Spleen (tissue), 7 donors: ENCODE data around the gene BTG2.

Experiments
- CTCF ChIP-seq, 11 experiments: fragments of 200-600 bp in 7 of 11; fragments of 450-650 bp in 4 of 11; sonication (generic) in 4 of 11; IDR thresholded peaks in 8 of 11; conservative IDR thresholded peaks in 3 of 11; 1 replicate in 7 of 11; 2 replicates in 4 of 11; pipeline versions ENCODE4 v1.4.0 to v1.8.0; 2016 to 2021; ENCODE audit warnings: antibody characterized with exemption in 11 of 11, inconsistent platforms in 4 of 11, mild to moderate bottlenecking in 1 of 11
- POLR2A ChIP-seq, 3 donors: fragments of 450-650 bp; IDR thresholded peaks; one replicate each; pipeline ENCODE4 v1.5.1; 2017; ENCODE audit warnings: antibody characterized with exemption in 3 of 3, mild to moderate bottlenecking in 1 of 3
- donor health status: DM: no; HTN: no; CAD: no; lungs with moderate emphysema.
- donor health status: DM: no; HTN: no; CAD: no.
- donor health status: DM: no; HTN: no; CAD: no.

GRCh38 chr1:203305809-203306088, 430 bp downstream of the BTG2 start:
- TF ChIP-seq CTCF (IDR thresholded peaks at IDR 0.05 in 8 of 11, conservative IDR thresholded peaks at IDR 0.05 in 3 of 11): no peak
- TF ChIP-seq POLR2A (IDR thresholded peaks at IDR 0.05): no peak
